ENCODE results near the gene PHPT1. TPM values are rescaled to one million over a fixed set of nuclear protein-coding genes. Genes with fewer than 3 reads are reported as not detected.

The PHPT1 gene
- total and polyA plus RNA-seq, 8 donors: 66.1 to 151 (median 100) TPM

- no peaks in the 10 kb centered on the region for H3K27me3 ChIP-seq
- no peak overlapping the region for H3K4me3 ChIP-seq
- no peaks in the 10 kb centered on the region for H3K9me3 ChIP-seq
- intact Hi-C loops (cut with DNase I): loop anchor here in 1 of 2 donors (10.0 kb wide), 1 partner anchor 77 kb away; no protein-coding TSS in a partner anchor
- H3K36me3 ChIP-seq: peaks cover 0 to 34% of the 10 kb centered on the region in 2 donors
- peaks cover 0 to 11% of the 10 kb centered on the region in 2 donors for H3K4me1 ChIP-seq
- peak in 2 of 4 donors; percentile 30 to 74 for DNase-seq
- no peak overlapping the region for H3K27ac ChIP-seq
- ATAC-seq: no peak
- TF ChIP-seq CTCF (IDR thresholded peaks at IDR 0.05): no peak
These were observed 8.6 kb downstream of the PHPT1 start for GRCh38 chr9:136857581-136858412.

DNA sequence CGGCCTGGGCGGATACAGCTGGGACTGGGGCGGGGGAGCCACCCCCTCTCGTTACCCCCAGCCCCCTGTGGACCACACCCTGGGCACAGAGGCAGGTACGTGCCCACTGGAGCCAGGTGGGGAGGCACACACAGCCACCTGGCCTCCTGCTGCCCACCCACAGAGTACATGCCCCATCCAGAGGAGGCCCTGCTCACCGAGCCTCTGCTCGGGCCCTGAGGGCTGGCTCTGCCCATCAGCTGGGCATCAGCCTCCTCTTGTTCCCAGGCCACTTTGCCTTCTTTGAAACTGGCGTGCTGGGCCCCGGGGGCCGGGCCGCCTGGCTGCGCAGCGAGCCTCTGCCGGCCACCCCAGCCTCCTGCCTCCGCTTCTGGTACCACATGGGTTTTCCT lies 9.2 kb downstream of the PHPT1 start:
- Histone ChIP-seq H3K27me3 (no peaks in the 10 kb centered on the region), H3K9me3 (no peaks in the 10 kb centered on the region), H3K4me3 (no peak overlapping the region), H3K36me3 (peaks cover 0 to 40% of the 10 kb centered on the region in 2 donors), H3K4me1 (peaks cover 0 to 11% of the 10 kb centered on the region in 2 donors), H3K27ac (no peak overlapping the region)
- intact Hi-C loops (cut with DNase I): loop anchor here in 1 of 2 donors (10.0 kb wide), 1 partner anchor 76 kb away; no protein-coding TSS in a partner anchor
- no peak for ATAC-seq
- TF ChIP-seq CTCF (IDR thresholded peaks at IDR 0.05): no peak
- DNase-seq: peak in 1 of 4 donors; percentile 67

- H3K36me3 ChIP-seq: peaks cover 0 to 45% of the 10 kb centered on the region in 2 donors
- no peak overlapping the region for H3K27ac ChIP-seq
- DNase-seq: peak in 2 of 4 donors; percentile 53 to 84
These were observed 9.9 kb downstream of the PHPT1 start for GRCh38 chr9:136858844-136859757.

GRCh38 chr9:136860529-136860928 lies 11.3 kb downstream of the PHPT1 start:
- TF ChIP-seq CTCF (IDR thresholded peaks at IDR 0.05): no peak
- H3K4me1 ChIP-seq: peaks cover 9 to 24% of the 10 kb centered on the region in 2 donors
- peak in 1 of 4 donors; percentile 22 for DNase-seq
- ATAC-seq: no peak
- H3K27me3 ChIP-seq: no peaks in the 10 kb centered on the region
- peaks cover 0 to 45% of the 10 kb centered on the region in 2 donors for H3K36me3 ChIP-seq
- intact Hi-C loops (cut with DNase I): no loop called here
- no peak overlapping the region for H3K4me3 ChIP-seq
- no peak overlapping the region for H3K27ac ChIP-seq
- no peaks in the 10 kb centered on the region for H3K9me3 ChIP-seq

More at GRCh38 chr9:136858844-136859757, 9.9 kb downstream of the PHPT1 start:
- Histone ChIP-seq H3K27me3 (no peaks in the 10 kb centered on the region), H3K4me3 (no peak overlapping the region), H3K9me3 (no peaks in the 10 kb centered on the region), H3K4me1 (peaks cover 0 to 11% of the 10 kb centered on the region in 2 donors)
- intact Hi-C loops (cut with DNase I): loop anchor here in 1 of 2 donors (10.0 kb wide), 1 partner anchor 76 kb away; no protein-coding TSS in a partner anchor
- TF ChIP-seq CTCF (IDR thresholded peaks at IDR 0.05): no peak
- peak; percentile 65 for ATAC-seq
